HL-60 (cell line): ENCODE data around the gene ZBTB12.

ENCODE experiments used
- GABPA ChIP-seq: IDR thresholded peaks from 2 replicates; pipeline ENCODE4 v1.6.1; 2012; ENCODE audit warnings: low read depth
- POLR2AphosphoS5 ChIP-seq: IDR thresholded peaks from 2 replicates; pipeline ENCODE4 v1.6.1; 2012; ENCODE audit warnings: low read depth
- SPI1 ChIP-seq: IDR thresholded peaks from 2 replicates; pipeline ENCODE4 v1.6.1; 2012; ENCODE audit warnings: low read depth, mild to moderate bottlenecking, borderline replicate concordance
- TF ChIP-seq, protein P1 (sequence below): IDR thresholded peaks from one replicate; pipeline ENCODE4 v1.5.1; 2011; ENCODE audit warnings: low read length, control low read depth, inconsistent platforms; ENCODE audit not compliant: insufficient read depth
- TF ChIP-seq, protein P2 (sequence below): IDR thresholded peaks from 2 replicates; pipeline ENCODE4 v1.6.1; 2012; ENCODE audit warnings: low read depth; ENCODE audit not compliant: insufficient replicate concordance

DNA sequence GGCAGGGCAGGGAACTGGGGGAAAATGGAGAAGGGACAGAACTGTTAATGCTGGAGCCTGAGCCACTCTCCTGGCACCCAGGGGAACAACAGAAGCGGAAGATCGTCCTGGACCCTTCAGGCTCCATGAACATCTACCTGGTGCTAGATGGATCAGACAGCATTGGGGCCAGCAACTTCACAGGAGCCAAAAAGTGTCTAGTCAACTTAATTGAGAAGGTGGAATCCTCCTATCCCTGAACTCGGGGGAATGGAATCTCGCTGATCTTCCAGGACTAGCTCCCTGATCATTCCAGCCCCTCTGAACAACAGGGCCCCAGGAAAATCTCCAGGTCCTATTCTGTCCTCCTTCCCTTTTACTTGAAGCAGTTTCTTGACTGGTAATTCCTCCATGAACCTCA, 46.0 kb upstream of the ZBTB12 start:
- TF ChIP-seq, protein P1, sequence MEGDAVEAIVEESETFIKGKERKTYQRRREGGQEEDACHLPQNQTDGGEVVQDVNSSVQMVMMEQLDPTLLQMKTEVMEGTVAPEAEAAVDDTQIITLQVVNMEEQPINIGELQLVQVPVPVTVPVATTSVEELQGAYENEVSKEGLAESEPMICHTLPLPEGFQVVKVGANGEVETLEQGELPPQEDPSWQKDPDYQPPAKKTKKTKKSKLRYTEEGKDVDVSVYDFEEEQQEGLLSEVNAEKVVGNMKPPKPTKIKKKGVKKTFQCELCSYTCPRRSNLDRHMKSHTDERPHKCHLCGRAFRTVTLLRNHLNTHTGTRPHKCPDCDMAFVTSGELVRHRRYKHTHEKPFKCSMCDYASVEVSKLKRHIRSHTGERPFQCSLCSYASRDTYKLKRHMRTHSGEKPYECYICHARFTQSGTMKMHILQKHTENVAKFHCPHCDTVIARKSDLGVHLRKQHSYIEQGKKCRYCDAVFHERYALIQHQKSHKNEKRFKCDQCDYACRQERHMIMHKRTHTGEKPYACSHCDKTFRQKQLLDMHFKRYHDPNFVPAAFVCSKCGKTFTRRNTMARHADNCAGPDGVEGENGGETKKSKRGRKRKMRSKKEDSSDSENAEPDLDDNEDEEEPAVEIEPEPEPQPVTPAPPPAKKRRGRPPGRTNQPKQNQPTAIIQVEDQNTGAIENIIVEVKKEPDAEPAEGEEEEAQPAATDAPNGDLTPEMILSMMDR = no peak
- TF ChIP-seq, protein P2, sequence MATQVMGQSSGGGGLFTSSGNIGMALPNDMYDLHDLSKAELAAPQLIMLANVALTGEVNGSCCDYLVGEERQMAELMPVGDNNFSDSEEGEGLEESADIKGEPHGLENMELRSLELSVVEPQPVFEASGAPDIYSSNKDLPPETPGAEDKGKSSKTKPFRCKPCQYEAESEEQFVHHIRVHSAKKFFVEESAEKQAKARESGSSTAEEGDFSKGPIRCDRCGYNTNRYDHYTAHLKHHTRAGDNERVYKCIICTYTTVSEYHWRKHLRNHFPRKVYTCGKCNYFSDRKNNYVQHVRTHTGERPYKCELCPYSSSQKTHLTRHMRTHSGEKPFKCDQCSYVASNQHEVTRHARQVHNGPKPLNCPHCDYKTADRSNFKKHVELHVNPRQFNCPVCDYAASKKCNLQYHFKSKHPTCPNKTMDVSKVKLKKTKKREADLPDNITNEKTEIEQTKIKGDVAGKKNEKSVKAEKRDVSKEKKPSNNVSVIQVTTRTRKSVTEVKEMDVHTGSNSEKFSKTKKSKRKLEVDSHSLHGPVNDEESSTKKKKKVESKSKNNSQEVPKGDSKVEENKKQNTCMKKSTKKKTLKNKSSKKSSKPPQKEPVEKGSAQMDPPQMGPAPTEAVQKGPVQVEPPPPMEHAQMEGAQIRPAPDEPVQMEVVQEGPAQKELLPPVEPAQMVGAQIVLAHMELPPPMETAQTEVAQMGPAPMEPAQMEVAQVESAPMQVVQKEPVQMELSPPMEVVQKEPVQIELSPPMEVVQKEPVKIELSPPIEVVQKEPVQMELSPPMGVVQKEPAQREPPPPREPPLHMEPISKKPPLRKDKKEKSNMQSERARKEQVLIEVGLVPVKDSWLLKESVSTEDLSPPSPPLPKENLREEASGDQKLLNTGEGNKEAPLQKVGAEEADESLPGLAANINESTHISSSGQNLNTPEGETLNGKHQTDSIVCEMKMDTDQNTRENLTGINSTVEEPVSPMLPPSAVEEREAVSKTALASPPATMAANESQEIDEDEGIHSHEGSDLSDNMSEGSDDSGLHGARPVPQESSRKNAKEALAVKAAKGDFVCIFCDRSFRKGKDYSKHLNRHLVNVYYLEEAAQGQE = no peak
- TF ChIP-seq POLR2AphosphoS5 (no peak), GABPA (no peak), SPI1 (no peak)
